Hepatocyte (in vitro differentiated cells): ENCODE results near the gene KCNJ5. TPM values are rescaled to one million over a fixed set of nuclear protein-coding genes. Genes with fewer than 3 reads are reported as not detected.

Experiments used
- DNase-seq: peaks from one replicate; pipeline ENCODE4 v3.0.0-alpha.2; 2016; ENCODE audit warnings: low spot score
- H2AFZ ChIP-seq: fragments of 200-600 bp; sonication (generic); 2 replicates; pipeline ENCODE4 v1.6.0; 2016; ENCODE audit warnings: antibody characterized with exemption, mild to moderate bottlenecking
- H3K27ac ChIP-seq: fragments of 200-600 bp; sonication (generic); 2 replicates; pipeline ENCODE4 v1.5.1; 2016; ENCODE audit warnings: mild to moderate bottlenecking
- H3K27me3 ChIP-seq: fragments of 200-600 bp; sonication (generic); 2 replicates; pipeline ENCODE4 v1.6.1; 2016
- H3K36me3 ChIP-seq: fragments of 200-600 bp; sonication (generic); replicated peaks from 2 replicates; pipeline ENCODE4 v1.5.1; 2016; ENCODE audit warnings: low read depth; ENCODE audit not compliant: insufficient read depth
- H3K4me1 ChIP-seq: fragments of 200-600 bp; sonication (generic); 2 replicates; pipeline ENCODE4 v1.5.1; 2016; ENCODE audit warnings: mild to moderate bottlenecking, moderate library complexity; ENCODE audit not compliant: insufficient read depth
- H3K4me2 ChIP-seq: fragments of 200-600 bp; sonication (generic); 2 replicates; pipeline ENCODE4 v1.6.0; 2016
- H3K4me3 ChIP-seq: fragments of 200-600 bp; sonication (generic); 2 replicates; pipeline ENCODE4 v1.5.1; 2016; ENCODE audit warnings: mild to moderate bottlenecking
- H3K79me2 ChIP-seq: fragments of 200-600 bp; sonication (generic); 2 replicates; pipeline ENCODE4 v1.6.0; 2017; ENCODE audit warnings: mild to moderate bottlenecking
- H3K9me2 ChIP-seq: fragments of 200-600 bp; sonication (generic); replicated peaks from 2 replicates; pipeline ENCODE4 v1.6.0; 2017; ENCODE audit warnings: mild to moderate bottlenecking; ENCODE audit not compliant: insufficient read depth
- H3K9me3 ChIP-seq: fragments of 200-600 bp; sonication (generic); 2 replicates; pipeline ENCODE4 v1.5.1; 2016; ENCODE audit warnings: low read depth, mild to moderate bottlenecking
- H4K20me1 ChIP-seq: fragments of 200-600 bp; sonication (generic); 2 replicates; pipeline ENCODE4 v1.6.0; 2016; ENCODE audit warnings: mild to moderate bottlenecking; ENCODE audit not compliant: insufficient read depth, poor library complexity, severe bottlenecking
- EZH2 ChIP-seq: fragments of 200-600 bp; sonication (generic); IDR thresholded peaks from 2 replicates; pipeline ENCODE4 v1.6.1; 2016; ENCODE audit warnings: antibody characterized with exemption, mild to moderate bottlenecking, borderline replicate concordance
- EZH2phosphoT487 ChIP-seq: fragments of 200-600 bp; sonication (generic); IDR thresholded peaks from one replicate; pipeline ENCODE4 v1.6.1; 2018; ENCODE audit warnings: antibody characterized with exemption, mild to moderate bottlenecking, low read depth, moderate library complexity; ENCODE audit not compliant: unreplicated experiment, severe bottlenecking
- WGBS: methylation state at CpG from one replicate; pipeline ENCODE4 v1.1.6; 2016; ENCODE audit warnings: low lambda C conversion rate; ENCODE audit errors: missing lambda C conversion rate; 5-methylcytosine and 5-hydroxymethylcytosine counted together
- polyA plus RNA-seq: library from polyadenylated mRNA; unstranded; fragments of >200 nt; fragmentation: Nextera tagmentation; extraction: Ambion mirVana; gene quantifications from 2 replicates; pipeline ENCODE4 v1.2.1, GENCODE V29; 2016
- total RNA-seq: library from RNA; depleted of rRNA; stranded (reverse); fragments of >200 nt; gene quantifications from 2 replicates; pipeline ENCODE4 v1.2.3, GENCODE V29; 2014
- TF ChIP-seq, protein P1 (sequence below): fragments of 200-600 bp; sonication (generic); IDR thresholded peaks from 2 replicates; pipeline ENCODE4 v1.5.1; 2016; ENCODE audit warnings: antibody characterized with exemption, mild to moderate bottlenecking; ENCODE audit not compliant: poor library complexity

The KCNJ5 gene
- total and polyA plus RNA-seq, 2 experiments from 2014 or later, result 1.00 to 1.2 TPM

DNA sequence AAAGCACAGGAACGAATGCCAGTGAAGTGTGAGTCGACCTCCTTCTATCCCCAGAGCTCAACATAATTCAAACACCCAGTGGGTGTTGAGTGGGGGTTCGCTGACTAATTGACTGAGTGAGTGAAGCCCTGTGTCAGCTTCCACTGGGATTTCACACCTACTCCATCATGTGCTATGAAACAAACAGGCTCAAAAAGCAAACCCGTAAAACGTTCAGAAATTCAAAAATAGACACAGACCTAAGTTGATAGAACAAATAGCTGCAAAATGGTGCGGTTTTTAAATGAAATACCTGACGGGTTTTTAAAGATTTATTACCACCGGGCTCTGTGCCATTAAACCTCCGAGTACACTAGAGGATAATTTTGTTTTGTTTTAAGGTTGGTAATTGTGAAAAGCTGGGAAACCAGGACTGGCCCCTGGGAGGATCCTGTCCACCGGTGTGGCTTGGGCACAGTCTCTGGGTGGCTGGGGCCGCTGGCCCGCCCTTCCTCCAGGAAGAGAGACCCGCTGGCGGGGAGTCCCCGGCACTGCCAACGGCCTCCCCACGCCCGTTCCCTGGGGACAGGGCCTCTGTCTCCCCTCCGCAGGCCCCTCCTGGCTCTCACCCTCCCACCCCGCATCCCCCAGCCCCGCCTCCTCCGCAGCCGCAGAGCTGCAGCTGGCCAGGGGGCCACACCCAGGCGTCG is 13.6 kb downstream of the KCNJ5 start:
- Histone ChIP-seq H3K36me3 (no peaks in the 10 kb centered on the region), H3K4me2 (peak overlapping the region; percentile 99), H3K79me2 (no peaks in the 10 kb centered on the region), H3K9me3 (no peaks in the 10 kb centered on the region), H3K27ac (no peak overlapping the region), H3K4me3 (peak overlapping the region; percentile 61), H3K4me1 (peaks cover 15% of the 10 kb centered on the region), H4K20me1 (no peaks in the 10 kb centered on the region), H3K9me2 (no peaks in the 10 kb centered on the region), H2AFZ (peak overlapping the region; percentile 60), H3K27me3 (peaks cover 53% of the 10 kb centered on the region)
- DNase-seq, result peak; percentile 38
- WGBS, result 9% methylated on average over 10 of the region's 25 CpGs
- TF ChIP-seq EZH2phosphoT487 (peak; percentile 38), EZH2 (peak; percentile 76)
- TF ChIP-seq, protein P1, sequence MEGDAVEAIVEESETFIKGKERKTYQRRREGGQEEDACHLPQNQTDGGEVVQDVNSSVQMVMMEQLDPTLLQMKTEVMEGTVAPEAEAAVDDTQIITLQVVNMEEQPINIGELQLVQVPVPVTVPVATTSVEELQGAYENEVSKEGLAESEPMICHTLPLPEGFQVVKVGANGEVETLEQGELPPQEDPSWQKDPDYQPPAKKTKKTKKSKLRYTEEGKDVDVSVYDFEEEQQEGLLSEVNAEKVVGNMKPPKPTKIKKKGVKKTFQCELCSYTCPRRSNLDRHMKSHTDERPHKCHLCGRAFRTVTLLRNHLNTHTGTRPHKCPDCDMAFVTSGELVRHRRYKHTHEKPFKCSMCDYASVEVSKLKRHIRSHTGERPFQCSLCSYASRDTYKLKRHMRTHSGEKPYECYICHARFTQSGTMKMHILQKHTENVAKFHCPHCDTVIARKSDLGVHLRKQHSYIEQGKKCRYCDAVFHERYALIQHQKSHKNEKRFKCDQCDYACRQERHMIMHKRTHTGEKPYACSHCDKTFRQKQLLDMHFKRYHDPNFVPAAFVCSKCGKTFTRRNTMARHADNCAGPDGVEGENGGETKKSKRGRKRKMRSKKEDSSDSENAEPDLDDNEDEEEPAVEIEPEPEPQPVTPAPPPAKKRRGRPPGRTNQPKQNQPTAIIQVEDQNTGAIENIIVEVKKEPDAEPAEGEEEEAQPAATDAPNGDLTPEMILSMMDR, result no peak

DNA sequence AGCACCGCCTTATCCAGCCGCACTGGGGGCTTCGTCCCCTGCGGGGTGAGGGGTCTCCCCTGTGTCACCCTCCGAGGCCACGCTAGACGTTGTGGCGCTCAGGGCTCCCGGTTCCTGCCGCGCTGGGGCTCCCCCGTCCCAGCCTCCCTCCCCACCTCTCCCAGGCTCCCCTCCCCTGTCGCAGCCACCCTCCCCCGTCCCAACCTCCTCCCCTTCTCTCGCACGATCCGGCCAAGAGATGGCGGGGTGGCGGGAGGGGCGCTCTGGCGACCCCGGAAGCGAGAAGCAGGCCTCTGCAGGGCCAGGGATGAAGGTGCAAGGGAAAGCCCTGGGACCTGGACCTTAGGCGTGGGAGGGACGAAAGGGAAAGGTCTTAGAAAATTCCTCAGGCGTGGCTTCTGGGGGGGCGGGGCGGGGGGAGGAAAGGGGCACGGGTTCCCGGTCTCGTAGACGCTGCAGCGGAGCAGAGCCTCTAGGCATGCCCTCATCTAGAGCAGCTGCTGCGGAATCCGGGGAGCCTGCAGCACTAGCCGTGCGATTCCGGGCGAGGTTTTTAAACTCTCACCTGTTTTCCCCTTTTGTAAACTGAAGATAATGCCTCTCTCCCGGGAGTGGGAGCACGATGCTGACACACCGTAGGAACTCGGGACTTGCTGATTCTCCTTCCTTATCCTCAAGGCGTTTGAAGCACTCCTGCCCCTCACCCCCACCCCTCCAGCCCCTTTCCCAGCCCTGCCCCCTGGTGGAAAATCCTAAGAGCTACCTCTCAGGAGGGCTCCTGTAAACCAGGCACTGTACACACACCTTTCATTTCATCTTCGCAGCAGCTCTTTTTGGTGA is 14.4 kb downstream of the KCNJ5 start:
- Histone ChIP-seq H3K4me2 (peak overlapping the region; percentile 99), H3K27me3 (peaks cover 50% of the 10 kb centered on the region), H3K4me1 (peaks cover 15% of the 10 kb centered on the region), H3K9me3 (no peaks in the 10 kb centered on the region), H3K9me2 (no peaks in the 10 kb centered on the region), H4K20me1 (no peaks in the 10 kb centered on the region), H3K79me2 (no peaks in the 10 kb centered on the region), H3K4me3 (peak overlapping the region; percentile 61), H2AFZ (peak overlapping the region; percentile 60), H3K27ac (no peak overlapping the region), H3K36me3 (no peaks in the 10 kb centered on the region)
- peak; percentile 65 for DNase-seq
- no peak for TF ChIP-seq EZH2
- TF ChIP-seq, protein P1, result peak; percentile 54
- 3% methylated on average over 28 of the region's 45 CpGs for WGBS

DNA sequence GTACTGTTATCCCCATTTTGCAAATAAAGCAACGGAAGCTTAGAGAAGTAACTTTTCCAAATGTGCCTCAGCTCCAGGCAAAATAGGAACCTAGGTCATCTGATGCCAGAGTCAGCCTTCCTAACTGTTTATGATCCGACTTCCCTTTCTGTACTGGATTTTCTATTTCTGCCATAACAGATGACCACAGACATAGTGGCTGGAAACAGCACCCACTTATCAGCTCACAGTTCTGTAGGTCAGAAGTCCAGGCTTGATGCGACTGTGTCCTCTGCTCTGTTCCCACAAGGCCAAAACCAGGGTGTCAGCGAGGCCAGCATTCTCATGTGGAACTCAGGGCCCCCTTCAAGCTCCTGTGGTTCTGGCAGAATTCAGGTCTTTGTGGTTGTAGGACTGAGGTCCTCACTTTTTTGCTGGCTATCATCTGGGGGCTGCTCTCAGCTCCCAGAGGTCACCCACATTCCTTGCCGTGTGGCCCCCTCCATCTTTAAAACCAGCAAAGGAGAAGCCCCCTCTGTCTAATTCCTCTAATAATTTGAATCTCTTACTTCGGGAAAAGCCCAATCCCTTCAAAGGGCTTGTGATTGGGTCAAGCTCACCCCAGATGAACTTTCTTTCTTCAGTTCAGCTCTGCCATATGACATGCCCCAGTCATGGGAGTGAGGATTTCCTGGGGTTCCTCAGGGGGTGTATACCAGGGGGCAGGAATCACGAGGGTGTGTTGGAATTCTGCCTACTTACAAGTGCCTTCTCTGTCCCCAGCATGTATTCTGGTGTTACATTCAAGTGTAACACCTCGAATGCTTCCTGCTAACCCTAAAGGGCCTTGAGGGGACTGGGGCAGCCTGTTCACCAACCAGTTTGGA is 15.3 kb downstream of the KCNJ5 start:
- Histone ChIP-seq H3K79me2 (no peaks in the 10 kb centered on the region), H4K20me1 (no peaks in the 10 kb centered on the region), H3K4me1 (peaks cover 15% of the 10 kb centered on the region), H3K4me3 (no peak overlapping the region), H3K9me2 (no peaks in the 10 kb centered on the region), H3K36me3 (no peaks in the 10 kb centered on the region), H3K27ac (no peak overlapping the region), H3K27me3 (peaks cover 42% of the 10 kb centered on the region), H3K4me2 (peak overlapping the region; percentile 99), H2AFZ (no peak overlapping the region), H3K9me3 (no peaks in the 10 kb centered on the region)
- no peak for TF ChIP-seq EZH2
- no peak for DNase-seq
- 80% methylated on average over 8 of the region's 8 CpGs for WGBS
